Endometrial microvascular endothelial cells (primary cell): ENCODE measurements around the gene ASPSCR1. TPM values are rescaled to one million over a fixed set of nuclear protein-coding genes. Genes with fewer than 3 reads are reported as not detected.

Source experiments
- in situ Hi-C: cut with HindIII; loops from 2 replicates; pipeline ENCODE4 v1.10.0; 2017; ENCODE audit warnings: low sequenced_read_pairs, low pct_unique_long_range_greater_than_20kb; ENCODE audit errors: inconsistent ontology term
- total RNA-seq: library from RNA; depleted of rRNA; stranded (reverse); fragments of >200 nt; gene quantifications from one replicate; pipeline ENCODE4 v1.2.3, GENCODE V29; 2015; ENCODE audit errors: inconsistent ontology term

Gene ASPSCR1
- total RNA-seq, 1 donor from 2014 or later: 12.2 TPM

DNA sequence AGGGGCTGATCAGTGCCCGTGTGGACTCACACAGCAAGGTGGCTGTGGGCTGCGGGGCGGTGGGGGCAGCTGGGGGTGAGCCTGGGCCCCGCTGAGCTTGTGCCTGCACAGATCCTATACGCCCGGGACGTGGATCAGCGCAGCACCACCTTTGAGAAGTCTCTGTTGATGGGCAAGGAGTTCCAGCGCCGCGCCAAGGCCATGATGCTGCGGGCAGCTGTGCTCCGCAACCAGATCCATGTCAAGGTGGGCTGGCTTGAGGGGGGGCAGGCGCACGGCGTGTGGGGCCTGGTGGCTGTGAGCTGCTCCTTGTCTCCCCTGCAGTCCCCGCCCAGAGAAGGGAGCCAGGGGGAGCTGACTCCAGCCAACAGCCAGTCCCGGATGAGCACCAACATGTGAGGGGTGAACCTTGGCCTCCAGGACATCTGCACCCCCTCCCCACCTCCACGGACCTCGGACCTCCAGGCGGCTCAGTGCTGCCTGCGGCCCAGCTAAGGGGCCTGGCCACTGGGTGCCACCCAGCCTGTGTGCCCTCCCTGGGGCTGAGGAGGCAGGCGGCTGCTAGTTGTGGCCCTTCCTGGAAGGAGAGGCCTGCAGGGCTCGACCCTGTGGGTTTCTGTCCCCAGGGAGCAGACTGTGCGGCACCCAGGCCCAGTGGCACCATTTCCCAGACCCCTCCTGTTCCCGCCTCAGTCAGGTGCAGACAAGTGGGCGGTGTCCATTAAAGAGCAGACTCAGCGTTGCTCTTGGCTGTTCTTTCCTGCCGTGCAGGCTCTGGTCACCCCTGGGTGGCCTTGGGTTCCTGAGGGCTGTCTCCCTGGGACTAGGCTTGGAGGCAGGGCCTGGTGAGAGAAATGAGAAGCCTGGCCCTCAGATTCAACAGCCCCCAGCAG is 79.5 kb downstream of the ASPSCR1 start:
- in situ Hi-C loops: no loop called here

- in situ Hi-C loops: no loop called here
Measured at GRCh38 chr17:82058230-82058854, 80.9 kb downstream of the ASPSCR1 start.

DNA sequence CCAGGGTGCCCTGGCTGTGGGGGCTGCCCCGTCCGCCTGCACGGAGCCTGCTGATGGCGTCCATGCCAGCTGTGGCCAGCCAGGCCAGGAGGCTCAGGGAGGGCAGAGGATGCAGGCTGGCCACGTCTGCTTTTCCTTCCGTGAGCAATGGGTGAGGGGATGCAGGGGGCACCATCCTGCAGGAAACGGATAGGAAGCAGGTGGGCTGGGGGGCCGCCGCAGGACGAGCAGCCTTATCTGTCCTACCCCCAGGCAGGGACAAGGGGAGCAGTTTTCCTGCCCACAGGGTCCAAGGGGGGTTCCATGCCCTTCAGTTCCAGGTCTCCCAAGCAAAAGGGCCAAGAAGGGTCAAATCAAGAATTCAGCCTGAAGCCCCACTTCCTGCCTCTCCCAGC is 81.4 kb downstream of the ASPSCR1 start:
- in situ Hi-C loops: no loop called here

DNA sequence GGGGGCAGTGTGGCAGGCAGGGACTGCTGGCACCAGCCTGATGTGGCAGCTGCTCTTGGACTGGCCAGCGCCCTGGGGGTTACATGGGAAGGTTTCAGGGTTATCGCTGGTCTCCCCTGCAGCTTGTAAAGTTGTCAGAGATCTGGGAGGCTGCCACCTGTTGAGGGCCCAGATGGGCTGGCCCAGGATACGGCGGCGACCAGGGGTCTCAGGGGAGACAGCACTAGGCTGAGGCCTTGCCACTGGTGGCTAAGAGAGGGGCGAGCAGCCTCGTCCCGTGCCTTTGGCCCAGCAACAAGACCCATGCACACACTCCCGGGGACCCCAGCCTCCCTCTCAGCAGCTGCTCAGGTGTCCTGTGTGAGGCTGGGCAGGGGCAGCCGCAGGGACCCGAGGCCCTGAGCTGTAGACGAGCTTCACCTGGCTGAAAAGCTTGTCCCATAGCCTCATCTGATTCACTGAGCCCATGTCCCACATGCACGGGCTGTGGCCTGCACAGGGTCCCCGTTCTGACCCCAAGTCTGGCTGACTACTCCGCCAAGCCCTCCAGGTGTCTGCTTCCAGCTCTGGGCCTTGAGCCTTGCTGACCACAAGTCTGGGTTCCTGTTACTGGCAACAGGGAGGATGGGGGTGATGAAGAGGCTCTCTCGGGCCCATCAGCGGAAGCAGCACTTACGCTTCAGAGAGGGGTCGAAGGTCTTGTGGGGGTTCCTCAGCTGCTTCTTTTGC is 82.0 kb downstream of the ASPSCR1 start:
- in situ Hi-C loops: no loop called here

GRCh38 chr17:82060001-82060380 is 82.6 kb downstream of the ASPSCR1 start:
- in situ Hi-C loops: no loop called here

DNA sequence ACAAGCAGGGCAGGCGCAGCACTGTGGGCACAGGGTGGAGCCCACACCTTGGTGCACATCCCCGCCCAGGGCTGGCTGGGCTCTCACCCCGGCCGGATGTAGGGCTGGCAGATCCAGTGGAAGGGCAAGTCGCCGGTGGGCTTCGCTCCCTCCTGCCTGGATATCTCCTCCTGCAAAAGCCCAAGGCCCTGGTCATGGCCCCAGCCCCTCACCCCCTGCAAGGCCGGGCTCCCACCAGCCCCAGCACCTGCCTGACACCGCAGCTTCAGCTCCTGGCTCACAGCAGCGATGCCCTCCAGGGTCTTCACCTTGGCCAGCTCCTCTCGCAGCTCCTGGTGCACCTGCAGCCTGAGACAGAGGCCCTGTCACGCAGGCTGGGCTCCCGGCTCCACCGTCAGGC is 83.2 kb downstream of the ASPSCR1 start:
- in situ Hi-C loops: no loop called here

- in situ Hi-C loops: no loop called here
Measured at GRCh38 chr17:82061047-82061925, 83.9 kb downstream of the ASPSCR1 start.

- in situ Hi-C loops: no loop called here
Measured at GRCh38 chr17:82062076-82062983, 84.9 kb downstream of the ASPSCR1 start.

- in situ Hi-C loops: no loop called here
Measured at GRCh38 chr17:82062984-82063368, 85.5 kb downstream of the ASPSCR1 start.

- in situ Hi-C loops: no loop called here
Measured at GRCh38 chr17:82063424-82064415, 86.3 kb downstream of the ASPSCR1 start.

DNA sequence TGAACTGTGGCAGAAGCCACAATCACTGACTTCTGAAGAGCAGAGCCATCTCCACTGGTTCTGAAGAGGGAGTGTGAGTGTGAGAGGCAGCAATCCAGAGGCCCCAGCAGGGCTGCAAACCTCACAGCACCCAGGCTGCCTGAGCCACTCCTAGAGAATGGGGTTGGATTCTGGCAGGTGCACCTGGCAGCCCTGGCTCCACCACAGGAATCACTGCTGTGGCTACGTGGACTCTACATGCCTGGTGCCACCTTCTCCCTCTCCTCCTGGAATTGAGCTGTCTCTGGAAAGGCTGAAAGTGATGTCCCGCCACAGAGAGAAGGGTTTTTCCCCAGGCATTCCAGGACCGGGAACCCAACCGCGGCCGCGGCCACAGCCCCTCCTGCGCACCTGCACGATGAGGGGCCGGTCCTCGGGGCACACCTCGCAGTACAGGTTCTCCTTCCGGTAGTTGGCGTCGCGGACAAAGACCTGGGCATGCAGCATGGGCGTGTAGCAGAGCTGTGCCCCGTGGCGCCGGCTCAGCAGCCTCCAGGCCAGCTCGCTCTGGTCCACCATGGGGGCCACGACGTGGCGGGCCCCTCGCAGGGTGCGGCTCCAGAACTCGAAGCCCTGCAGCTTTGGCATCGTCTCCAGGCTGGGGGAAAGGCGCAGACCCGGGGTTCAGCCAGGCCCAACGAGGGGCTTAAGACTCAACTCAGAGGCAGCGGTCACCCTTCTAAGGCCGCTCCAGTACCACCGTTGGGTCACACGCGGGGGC is 87.2 kb downstream of the ASPSCR1 start:
- in situ Hi-C loops: no loop called here

GRCh38 chr17:82065193-82065637 is 87.8 kb downstream of the ASPSCR1 start:
- in situ Hi-C loops: no loop called here

DNA sequence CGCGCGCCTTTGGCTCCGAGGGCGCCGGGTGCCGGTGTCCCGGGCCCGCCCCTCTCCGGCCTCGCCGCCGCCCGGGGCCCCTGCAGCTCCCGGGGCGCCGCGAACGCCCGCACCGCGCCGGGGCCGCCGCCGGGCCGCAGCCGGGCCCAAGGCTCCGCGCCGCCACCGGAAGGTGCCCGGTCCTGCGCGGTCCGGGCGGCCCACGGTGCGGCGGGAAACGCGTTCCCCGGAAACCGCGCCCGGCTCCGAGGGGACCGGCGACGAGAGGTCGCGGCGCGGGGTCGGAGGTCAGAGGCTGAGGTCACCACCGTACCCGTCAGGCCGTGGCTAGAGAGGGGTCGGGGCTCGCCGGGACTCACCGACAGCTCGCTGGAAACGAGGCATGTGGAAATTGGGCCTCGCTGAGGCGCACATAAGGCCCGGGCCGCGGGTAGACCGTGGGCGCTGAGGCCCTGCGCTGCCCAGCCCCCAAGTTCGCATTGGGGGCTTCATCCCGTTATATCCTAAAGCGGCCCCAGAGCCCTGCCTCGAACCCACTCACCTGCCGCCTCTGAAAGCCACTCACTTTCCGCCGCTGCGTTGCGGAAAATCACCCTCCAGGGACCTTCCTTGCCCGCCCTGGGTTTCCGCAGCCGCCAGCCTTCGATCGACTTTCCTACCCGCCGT is 88.3 kb downstream of the ASPSCR1 start, which contains the start of gene DUS1L:
Gene DUS1L, minus strand, starts transcription at position 167 of the 666 bp plus-strand sequence. CDS start 745 bp downstream, outside the sequence.
- in situ Hi-C loops: no loop called here
